ENCODE results near the gene RNF31. TPM values are rescaled to one million over a fixed set of nuclear protein-coding genes. Genes with fewer than 3 reads are reported as not detected.

The RNF31 gene
- total RNA-seq, 1 donor from 2014 or later = 20.4 TPM

GRCh38 chr14:24116128-24116814, 31.0 kb upstream of the RNF31 start:
- no peak for DNase-seq (ENCODE audit: low read depth in 2 of 2)

- DNase-seq (ENCODE audit: low read depth in 2 of 2) = no peak
Measured at GRCh38 chr14:24117179-24117578, 30.1 kb upstream of the RNF31 start.

- DNase-seq (ENCODE audit: low read depth in 2 of 2) = no peak
Measured at GRCh38 chr14:24119691-24120090, 27.6 kb upstream of the RNF31 start.

GRCh38 chr14:24121210-24121609, 26.1 kb upstream of the RNF31 start:
- no peak for DNase-seq (ENCODE audit: low read depth in 2 of 2)

GRCh38 chr14:24122416-24122815, 24.9 kb upstream of the RNF31 start:
- no peak for DNase-seq (ENCODE audit: low read depth in 2 of 2)

- no peak for DNase-seq (ENCODE audit: low read depth in 2 of 2)
Measured at GRCh38 chr14:24122898-24123297, 24.4 kb upstream of the RNF31 start.

- no peak for DNase-seq (ENCODE audit: low read depth in 2 of 2)
Measured at GRCh38 chr14:24123424-24124417, 23.6 kb upstream of the RNF31 start.

- DNase-seq (ENCODE audit: low read depth in 2 of 2) = no peak
Measured at GRCh38 chr14:24126939-24127338, 20.4 kb upstream of the RNF31 start.

- DNase-seq (ENCODE audit: low read depth in 2 of 2) = no peak
Measured at GRCh38 chr14:24127673-24128072, 19.6 kb upstream of the RNF31 start.

- DNase-seq (ENCODE audit: low read depth in 2 of 2) = no peak
Measured at GRCh38 chr14:24129410-24129998, 17.8 kb upstream of the RNF31 start.

- DNase-seq (ENCODE audit: low read depth in 2 of 2) = no peak
Measured at GRCh38 chr14:24130380-24130716, 16.9 kb upstream of the RNF31 start, which contains the start of gene FITM1. TSS of gene FITM1 (plus strand) at chr14:24130659. CDS start at chr14:24131564, 905 bp downstream.

GRCh38 chr14:24130717-24131548, 16.4 kb upstream of the RNF31 start:
- peak in 1 of 2 donors; percentile 76 for DNase-seq (ENCODE audit: low read depth in 2 of 2)

- DNase-seq (ENCODE audit: low read depth in 2 of 2) = no peak
Measured at GRCh38 chr14:24131549-24131966, 15.7 kb upstream of the RNF31 start.

- peak in 1 of 2 donors; percentile 14 for DNase-seq (ENCODE audit: low read depth in 2 of 2)
Measured at GRCh38 chr14:24132061-24132685, 15.1 kb upstream of the RNF31 start.

GRCh38 chr14:24132976-24133375, 14.3 kb upstream of the RNF31 start:
- no peak for DNase-seq (ENCODE audit: low read depth in 2 of 2)

GRCh38 chr14:24133735-24134134, 13.6 kb upstream of the RNF31 start:
- DNase-seq (ENCODE audit: low read depth in 2 of 2) = no peak

GRCh38 chr14:24135584-24135833, 11.8 kb upstream of the RNF31 start:
- no peak for DNase-seq (ENCODE audit: low read depth in 2 of 2)

GRCh38 chr14:24135834-24136683, 11.2 kb upstream of the RNF31 start, which contains the start of gene PSME1:
TSS of gene PSME1 (plus strand) at chr14:24136194. CDS start at chr14:24136263, 69 bp downstream.
- DNase-seq (ENCODE audit: low read depth in 2 of 2) = peak; percentile 72 to 92

GRCh38 chr14:24136684-24137528, 10.4 kb upstream of the RNF31 start:
- no peak for DNase-seq (ENCODE audit: low read depth in 2 of 2)

All from dermis microvascular lymphatic vessel endothelial cell (primary cell).